IMR-90 (cell line): ENCODE results near the gene ASB11. TPM values are rescaled to one million over a fixed set of nuclear protein-coding genes. Genes with fewer than 3 reads are reported as not detected.

Experiments
- ATAC-seq: fragments of 200-7000 bp; cut with Tn5 transposase; 2 replicates; pipeline ENCODE4 v1.9.1; 2020; ENCODE audit warnings: low read depth, mild to moderate bottlenecking, moderate library complexity
- BruUV-seq: library from RNA; stranded (reverse); fragments of 400-500 nt; replicated peaks from 2 replicates; lab custom pipeline; 2021; lab: Mats Ljungman, UMichigan
- CTCF ChIA-PET: fragments of 300-600 bp; formaldehyde crosslinking; extraction: SDS; loops from one replicate; lab custom pipeline; 2021; ENCODE audit warnings: antibody characterized with exemption; lab: Yijun Ruan, JAX
- POLR2A ChIA-PET: fragments of 300-600 bp; sonication (Branson Sonifier 250); formaldehyde crosslinking; loops from one replicate; lab custom pipeline; 2022; ENCODE audit warnings: antibody characterized with exemption; ENCODE audit not compliant: unreplicated experiment; lab: Charles Lee
- DNase-seq: peaks from one replicate; pipeline ENCODE4 v3.0.0; 2013
- H2AFZ ChIP-seq: replicated peaks from 2 replicates; pipeline ENCODE3; 2013; ENCODE audit warnings: low read length, mild to moderate bottlenecking; ENCODE audit not compliant: poor library complexity
- H2AK5ac ChIP-seq: 2 replicates; pipeline ENCODE4 v1.6.1; 2013; ENCODE audit warnings: low read depth, low read length, inconsistent platforms
- H2AK9ac ChIP-seq: replicated peaks from 2 replicates; pipeline ENCODE3; 2013; ENCODE audit warnings: mild to moderate bottlenecking, low read depth, low read length, moderate library complexity; ENCODE audit not compliant: poor library complexity
- H2BK120ac ChIP-seq: 2 replicates; pipeline ENCODE4 v1.6.1; 2013; ENCODE audit warnings: low read depth, low read length, inconsistent platforms
- H2BK15ac ChIP-seq: 3 replicates; pipeline ENCODE4 v1.6.1; 2013; ENCODE audit warnings: low read depth, low read length, inconsistent platforms
- H2BK20ac ChIP-seq: 2 replicates; pipeline ENCODE4 v1.6.1; 2013; ENCODE audit warnings: low read depth, mild to moderate bottlenecking, inconsistent platforms, low read length, moderate library complexity
- H2BK5ac ChIP-seq: 2 replicates; pipeline ENCODE4 v1.6.1; 2013; ENCODE audit warnings: mild to moderate bottlenecking, low read depth, low read length, inconsistent platforms; ENCODE audit not compliant: poor library complexity, severe bottlenecking
- H3K14ac ChIP-seq: replicated peaks from 2 replicates; pipeline ENCODE4 v1.6.1; 2013; ENCODE audit warnings: low read depth, low read length, inconsistent platforms
- H3K18ac ChIP-seq: 2 replicates; pipeline ENCODE4 v1.6.1; 2013; ENCODE audit warnings: low read depth, low read length, control low read depth
- H3K23ac ChIP-seq: 2 replicates; pipeline ENCODE4 v1.6.1; 2013; ENCODE audit warnings: low read depth, low read length, inconsistent platforms
- H3K27ac ChIP-seq: 2 replicates; pipeline ENCODE4 v1.5.1; 2013; ENCODE audit warnings: mild to moderate bottlenecking, control low read depth, low read length; ENCODE audit not compliant: insufficient read depth
- H3K27me3 ChIP-seq: 2 replicates; pipeline ENCODE4 v1.6.1; 2013; ENCODE audit warnings: low read length; ENCODE audit not compliant: control insufficient read depth, insufficient read depth
- H3K36me3 ChIP-seq: 2 replicates; pipeline ENCODE4 v1.6.1; 2013; ENCODE audit warnings: low read length, mixed read lengths; ENCODE audit not compliant: control insufficient read depth, insufficient read depth
- H3K4ac ChIP-seq: 2 replicates; pipeline ENCODE4 v1.6.1; 2013; ENCODE audit warnings: low read depth, low read length, inconsistent platforms
- H3K4me1 ChIP-seq: 2 replicates; pipeline ENCODE4 v1.6.1; 2013; ENCODE audit warnings: low read length, mixed read lengths; ENCODE audit not compliant: control insufficient read depth, insufficient read depth
- H3K4me2 ChIP-seq: 2 replicates; pipeline ENCODE4 v1.6.1; 2013; ENCODE audit warnings: low read depth, mild to moderate bottlenecking, control low read depth, low read length, moderate library complexity
- H3K4me3 ChIP-seq: 2 replicates; pipeline ENCODE4 v1.5.1; 2013; ENCODE audit warnings: low read depth, mild to moderate bottlenecking, control low read depth, low read length, moderate library complexity; ENCODE audit not compliant: insufficient read depth
- H3K56ac ChIP-seq: 2 replicates; pipeline ENCODE4 v1.6.1; 2013; ENCODE audit warnings: low read length, inconsistent platforms; ENCODE audit not compliant: insufficient read depth; ENCODE audit errors: extremely low read depth
- H3K79me1 ChIP-seq, 2 experiments: 2 replicates each; pipeline ENCODE4 v1.6.1; 2013; ENCODE audit warnings: low read length in 2 of 2, inconsistent platforms in 1 of 2, low read depth in 1 of 2
- H3K9ac ChIP-seq: 2 replicates; pipeline ENCODE4 v1.6.1; 2013; ENCODE audit warnings: low read depth, low read length, control low read depth
- H3K9me1 ChIP-seq: 2 replicates; pipeline ENCODE4 v1.6.1; 2013; ENCODE audit warnings: low read length, inconsistent platforms; ENCODE audit not compliant: insufficient read depth
- H3K9me3 ChIP-seq: 2 replicates; pipeline ENCODE4 v1.6.1; 2013; ENCODE audit warnings: low read length; ENCODE audit not compliant: control insufficient read depth, insufficient read depth
- H4K20me1 ChIP-seq: 2 replicates; pipeline ENCODE4 v1.6.1; 2013; ENCODE audit warnings: low read length, inconsistent platforms; ENCODE audit not compliant: insufficient read depth
- H4K5ac ChIP-seq: 2 replicates; pipeline ENCODE4 v1.6.1; 2013; ENCODE audit warnings: mild to moderate bottlenecking, low read depth, low read length, control low read depth
- H4K8ac ChIP-seq, 2 experiments: 2 replicates each; pipeline ENCODE4 v1.6.1; 2013; ENCODE audit warnings: low read depth in 2 of 2, low read length in 2 of 2, control low read depth in 1 of 2, inconsistent platforms in 1 of 2
- H4K91ac ChIP-seq: 2 replicates; pipeline ENCODE4 v1.6.1; 2013; ENCODE audit warnings: low read depth, low read length, inconsistent platforms; ENCODE audit not compliant: insufficient read depth
- CEBPB ChIP-seq: IDR thresholded peaks from 2 replicates; pipeline ENCODE4 v1.6.1; 2012; ENCODE audit warnings: low read depth, low read length, improper control_type of control experiment
- CHD1 ChIP-seq: IDR thresholded peaks from 2 replicates; pipeline ENCODE4 v1.6.1; 2012; ENCODE audit warnings: low read depth, low read length, improper control_type of control experiment
- FOS ChIP-seq: fragments of 150-350 bp; IDR thresholded peaks from 2 replicates; pipeline ENCODE4 v1.6.1; 2016; ENCODE audit warnings: low read depth, low read length
- MAFK ChIP-seq: IDR thresholded peaks from 2 replicates; pipeline ENCODE4 v1.6.1; 2012; ENCODE audit warnings: low read depth, low read length, improper control_type of control experiment
- MAZ ChIP-seq: IDR thresholded peaks from 2 replicates; pipeline ENCODE4 v1.6.1; 2012; ENCODE audit warnings: low read depth, mild to moderate bottlenecking, low read length, improper control_type of control experiment, moderate library complexity, borderline replicate concordance
- MXI1 ChIP-seq: IDR thresholded peaks from 2 replicates; pipeline ENCODE4 v1.6.1; 2012; ENCODE audit warnings: low read depth, mild to moderate bottlenecking, low read length, moderate library complexity, borderline replicate concordance
- NFE2L2 ChIP-seq: fragments of 150-350 bp; IDR thresholded peaks from 2 replicates; pipeline ENCODE4 v1.6.1; 2016; ENCODE audit warnings: low read depth, mild to moderate bottlenecking, low read length
- RAD21 ChIP-seq: IDR thresholded peaks from 2 replicates; pipeline ENCODE4 v1.6.1; 2012; ENCODE audit warnings: low read length, improper control_type of control experiment
- RCOR1 ChIP-seq: IDR thresholded peaks from 2 replicates; pipeline ENCODE4 v1.6.1; 2012; ENCODE audit warnings: mild to moderate bottlenecking, low read length, improper control_type of control experiment; ENCODE audit not compliant: insufficient replicate concordance
- RFX5 ChIP-seq: IDR thresholded peaks from 2 replicates; pipeline ENCODE4 v1.8.0; 2012; ENCODE audit warnings: low read depth, mild to moderate bottlenecking, low read length, moderate library complexity
- SMC3 ChIP-seq: fragments of 150-350 bp; IDR thresholded peaks from 2 replicates; pipeline ENCODE4 v1.6.1; 2016; ENCODE audit warnings: low read depth, mild to moderate bottlenecking, antibody characterized with exemption, low read length, moderate library complexity
- WGBS, 2 experiments: methylation state at CpG; one replicate each; pipeline versions ENCODE4 v1.1.5 to v1.1.7; 2013; ENCODE audit warnings: missing lambda C conversion rate in 2 of 2; ENCODE audit not compliant: insufficient read length in 1 of 2; ENCODE audit errors: extremely low coverage in 2 of 2; 5-methylcytosine and 5-hydroxymethylcytosine counted together
- dilution Hi-C: fragments of 300-500 bp; cut with HindIII; formaldehyde crosslinking; loops from one replicate; pipeline ENCODE4 v1.14.3; 2018; ENCODE audit warnings: low sequenced_read_pairs; ENCODE audit not compliant: unreplicated experiment
- in situ Hi-C: fragments of 300-500 bp; cut with MboI; formaldehyde crosslinking; loops from 3 replicates; pipeline ENCODE4 v1.14.3; 2019; ENCODE audit warnings: low sequenced_read_pairs, inconsistent platforms, mixed read lengths
- intact Hi-C: fragments of 100-400 bp; cut with micrococcal nuclease; formaldehyde crosslinking; loops from 2 replicates; pipeline ENCODE4 v1.10.0; 2022
- polyA plus RNA-seq, 3 experiments: library from polyadenylated mRNA; depleted of rRNA; stranded (reverse); fragments of >200 nt; gene quantifications; 2 replicates each; pipeline ENCODE4 v1.2.3, GENCODE V29; 2012; ENCODE audit warnings: low replicate concordance in 1 of 3
- total RNA-seq: library from RNA; depleted of rRNA; stranded (reverse); fragments of >200 nt; gene quantifications from 2 replicates; pipeline ENCODE4 v1.2.3, GENCODE V29; 2012
- TF ChIP-seq, protein P1 (sequence below): conservative IDR thresholded peaks from 2 replicates; pipeline ENCODE4 v1.5.1; 2012; ENCODE audit warnings: mild to moderate bottlenecking, low read depth, low read length, improper control_type of control experiment
- TF ChIP-seq, protein P2 (sequence below): fragments of 150-350 bp; IDR thresholded peaks from 2 replicates; pipeline ENCODE4 v1.6.1; 2016; ENCODE audit warnings: low read depth, mild to moderate bottlenecking, low read length, moderate library complexity, borderline replicate concordance

Gene ASB11
- total and polyA plus RNA-seq, 2 of the 4 experiments (the other 2 are of a cell fraction): not detected

DNA sequence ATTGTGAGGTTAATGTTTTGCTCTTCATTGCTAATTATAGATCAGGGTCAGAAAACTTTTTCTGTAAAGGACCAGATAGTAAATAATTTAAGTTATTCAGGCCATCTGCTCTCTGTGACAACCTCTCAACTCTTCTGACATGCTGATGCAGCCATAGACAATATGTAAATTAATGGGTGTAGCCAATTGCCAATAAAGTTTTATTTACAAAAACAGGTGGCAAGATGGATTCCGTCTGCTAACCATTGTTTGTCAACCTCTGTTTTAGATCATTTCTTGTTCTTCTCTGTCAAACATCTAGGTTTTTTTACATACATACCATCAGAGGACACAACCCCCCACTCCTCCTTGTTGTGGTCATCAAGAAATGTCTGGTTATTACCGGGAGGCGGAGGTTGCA, 79.3 kb downstream of the ASB11 start:
- Histone ChIP-seq H3K79me1 (no peaks in the 10 kb centered on the region), H3K4ac (no peak overlapping the region), H3K4me2 (no peak overlapping the region), H3K14ac (no peak overlapping the region), H2BK5ac (no peak overlapping the region), H4K20me1 (no peaks in the 10 kb centered on the region), H3K23ac (no peak overlapping the region), H3K9me3 (no peaks in the 10 kb centered on the region), H3K56ac (no peak overlapping the region), H3K9me1 (no peaks in the 10 kb centered on the region), H2AK5ac (no peak overlapping the region), H3K27me3 (no peaks in the 10 kb centered on the region; the same call in 1 of the 2 replicates), H2AK9ac (no peak overlapping the region), H3K18ac (no peak overlapping the region), H2BK120ac (no peak overlapping the region), H3K36me3 (no peaks in the 10 kb centered on the region), H4K8ac (no peak overlapping the region), H2BK20ac (no peak overlapping the region), H3K27ac (no peak overlapping the region), H2AFZ (no peak overlapping the region), H3K9ac (no peak overlapping the region), H4K91ac (no peak overlapping the region), H2BK15ac (no peak overlapping the region), H3K4me1 (no peaks in the 10 kb centered on the region), H4K5ac (no peak overlapping the region), H3K4me3 (no peak overlapping the region)
- in situ Hi-C loops (no loop called here), dilution Hi-C loops (no loop called here), intact Hi-C loops (no loop called here)
- ChIA-PET POLR2A (no interaction called here), CTCF (no interaction called here)
- WGBS, 2 experiments: no CpG with 5 or more reads among the region's 3 CpGs
- no peak for ATAC-seq
- no TSS peak for BruUV-seq
- TF ChIP-seq MXI1 (no peak), MAZ (no peak), FOS (no peak), CHD1 (no peak), RAD21 (no peak), RFX5 (no peak), RCOR1 (no peak), MAFK (no peak), NFE2L2 (no peak), SMC3 (no peak), CEBPB (no peak)
- TF ChIP-seq, protein P1, sequence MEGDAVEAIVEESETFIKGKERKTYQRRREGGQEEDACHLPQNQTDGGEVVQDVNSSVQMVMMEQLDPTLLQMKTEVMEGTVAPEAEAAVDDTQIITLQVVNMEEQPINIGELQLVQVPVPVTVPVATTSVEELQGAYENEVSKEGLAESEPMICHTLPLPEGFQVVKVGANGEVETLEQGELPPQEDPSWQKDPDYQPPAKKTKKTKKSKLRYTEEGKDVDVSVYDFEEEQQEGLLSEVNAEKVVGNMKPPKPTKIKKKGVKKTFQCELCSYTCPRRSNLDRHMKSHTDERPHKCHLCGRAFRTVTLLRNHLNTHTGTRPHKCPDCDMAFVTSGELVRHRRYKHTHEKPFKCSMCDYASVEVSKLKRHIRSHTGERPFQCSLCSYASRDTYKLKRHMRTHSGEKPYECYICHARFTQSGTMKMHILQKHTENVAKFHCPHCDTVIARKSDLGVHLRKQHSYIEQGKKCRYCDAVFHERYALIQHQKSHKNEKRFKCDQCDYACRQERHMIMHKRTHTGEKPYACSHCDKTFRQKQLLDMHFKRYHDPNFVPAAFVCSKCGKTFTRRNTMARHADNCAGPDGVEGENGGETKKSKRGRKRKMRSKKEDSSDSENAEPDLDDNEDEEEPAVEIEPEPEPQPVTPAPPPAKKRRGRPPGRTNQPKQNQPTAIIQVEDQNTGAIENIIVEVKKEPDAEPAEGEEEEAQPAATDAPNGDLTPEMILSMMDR: no peak
- TF ChIP-seq, protein P2, sequence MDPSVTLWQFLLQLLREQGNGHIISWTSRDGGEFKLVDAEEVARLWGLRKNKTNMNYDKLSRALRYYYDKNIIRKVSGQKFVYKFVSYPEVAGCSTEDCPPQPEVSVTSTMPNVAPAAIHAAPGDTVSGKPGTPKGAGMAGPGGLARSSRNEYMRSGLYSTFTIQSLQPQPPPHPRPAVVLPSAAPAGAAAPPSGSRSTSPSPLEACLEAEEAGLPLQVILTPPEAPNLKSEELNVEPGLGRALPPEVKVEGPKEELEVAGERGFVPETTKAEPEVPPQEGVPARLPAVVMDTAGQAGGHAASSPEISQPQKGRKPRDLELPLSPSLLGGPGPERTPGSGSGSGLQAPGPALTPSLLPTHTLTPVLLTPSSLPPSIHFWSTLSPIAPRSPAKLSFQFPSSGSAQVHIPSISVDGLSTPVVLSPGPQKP: no peak
- DNase-seq: no peak
